ENCODE results near the gene ZC3HAV1L. TPM values are rescaled to one million over a fixed set of nuclear protein-coding genes. Genes with fewer than 3 reads are reported as not detected.
A peak's percentile ranks its signal among the peaks of the same experiment; 100 is the strongest.

ZC3HAV1L gene
- total and polyA plus RNA-seq, 2 experiments from 2014 or later, result 11.6 to 29.9 TPM

GRCh38 chr7:139075871-139076686, 40.2 kb upstream of the ZC3HAV1L start:
- 78% methylated on average over 11 of the region's 11 CpGs for WGBS (ENCODE audit: low lambda C conversion rate, missing lambda C conversion rate)

DNA sequence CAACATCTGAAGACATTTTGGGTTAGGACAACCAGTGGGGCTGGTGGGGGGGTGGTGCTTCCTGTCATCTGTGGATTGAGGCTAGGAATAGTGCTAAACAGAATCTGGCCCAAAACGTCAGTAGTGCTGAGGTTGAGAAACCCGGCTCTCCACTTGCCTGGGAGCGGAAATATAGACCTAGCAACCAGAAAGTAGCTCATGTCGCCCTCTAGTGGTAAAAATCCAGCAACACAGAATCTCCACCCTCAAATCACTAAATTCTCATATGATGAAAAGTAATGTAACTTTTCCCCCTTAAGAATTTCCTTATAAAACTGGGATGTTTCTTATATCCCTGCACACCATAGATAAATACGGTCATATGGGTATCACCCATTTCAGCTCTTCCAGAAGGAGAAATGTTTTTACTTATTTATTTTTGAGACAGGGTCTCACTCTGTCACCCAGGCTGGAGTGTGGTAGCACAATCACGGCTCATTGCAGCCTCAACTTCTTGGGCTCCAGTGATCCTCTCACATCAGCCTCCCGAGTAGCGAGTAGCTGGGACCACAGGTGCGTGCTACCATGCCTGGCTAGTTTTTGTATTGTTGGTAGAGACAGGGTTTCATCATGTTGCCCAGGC, 39.3 kb upstream of the ZC3HAV1L start:
- Histone ChIP-seq H3K27ac (no peak overlapping the region), H4K20me1 (ENCODE audit: insufficient read depth, poor library complexity, severe bottlenecking) (no peaks in the 10 kb centered on the region), H3K4me2 (no peak overlapping the region), H3K27me3 (no peaks in the 10 kb centered on the region), H3K4me1 (ENCODE audit: insufficient read depth) (no peaks in the 10 kb centered on the region), H3K4me3 (no peak overlapping the region), H3K36me3 (replicated peaks; ENCODE audit: insufficient read depth, low read depth) (no peaks in the 10 kb centered on the region), H3K9me3 (ENCODE audit: low read depth) (no peaks in the 10 kb centered on the region), H3K9me2 (replicated peaks; ENCODE audit: insufficient read depth) (no peaks in the 10 kb centered on the region), H3K79me2 (peaks cover 3% of the 10 kb centered on the region), H2AFZ (no peak overlapping the region)
- 41% methylated on average over 9 of the region's 9 CpGs for WGBS (ENCODE audit: low lambda C conversion rate, missing lambda C conversion rate)
- TF ChIP-seq CTCF (IDR thresholded peaks at IDR 0.05; ENCODE audit: poor library complexity) (peak; percentile 86), EZH2 (IDR thresholded peaks at IDR 0.05; ENCODE audit: borderline replicate concordance) (no peak)
- peak; percentile 86 for DNase-seq (ENCODE audit: low spot score)

More at GRCh38 chr7:139075871-139076686, 40.2 kb upstream of the ZC3HAV1L start:
- DNase-seq (ENCODE audit: low spot score), result no peak
- Histone ChIP-seq H3K79me2 (peaks cover 3% of the 10 kb centered on the region), H3K27me3 (no peaks in the 10 kb centered on the region), H3K9me2 (replicated peaks; ENCODE audit: insufficient read depth) (no peaks in the 10 kb centered on the region), H3K9me3 (ENCODE audit: low read depth) (no peaks in the 10 kb centered on the region), H3K4me2 (no peak overlapping the region), H3K36me3 (replicated peaks; ENCODE audit: insufficient read depth, low read depth) (no peaks in the 10 kb centered on the region), H3K27ac (no peak overlapping the region), H3K4me3 (no peak overlapping the region), H2AFZ (no peak overlapping the region), H3K4me1 (ENCODE audit: insufficient read depth) (no peaks in the 10 kb centered on the region), H4K20me1 (ENCODE audit: insufficient read depth, poor library complexity, severe bottlenecking) (no peaks in the 10 kb centered on the region)
- no peak for TF ChIP-seq CTCF (IDR thresholded peaks at IDR 0.05; ENCODE audit: poor library complexity)

DNA sequence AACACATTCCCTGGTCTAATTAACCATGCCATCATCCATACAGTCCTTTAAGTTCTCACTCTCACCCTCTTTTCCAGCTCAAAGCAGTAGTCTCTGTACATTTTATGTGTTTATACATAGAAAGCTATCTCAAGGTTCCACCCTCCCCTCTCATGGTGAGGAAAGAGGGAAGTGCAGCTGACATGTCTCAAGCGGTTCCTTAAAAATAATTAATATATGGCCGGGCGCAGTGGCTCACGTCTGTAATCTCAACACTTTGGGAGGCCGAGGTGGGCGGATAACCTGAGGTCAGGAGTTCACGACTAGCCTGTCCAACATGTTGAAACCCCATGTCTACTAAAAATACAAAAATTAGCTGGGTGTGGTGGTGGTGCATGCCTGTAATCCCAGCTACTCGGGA, 37.0 kb upstream of the ZC3HAV1L start:
- Histone ChIP-seq H3K4me3 (no peak overlapping the region), H3K4me2 (no peak overlapping the region), H3K79me2 (peaks cover 3% of the 10 kb centered on the region), H4K20me1 (ENCODE audit: insufficient read depth, poor library complexity, severe bottlenecking) (no peaks in the 10 kb centered on the region), H3K36me3 (replicated peaks; ENCODE audit: insufficient read depth, low read depth) (no peaks in the 10 kb centered on the region), H3K27me3 (no peaks in the 10 kb centered on the region), H2AFZ (no peak overlapping the region), H3K4me1 (ENCODE audit: insufficient read depth) (no peaks in the 10 kb centered on the region), H3K27ac (no peak overlapping the region), H3K9me3 (ENCODE audit: low read depth) (no peaks in the 10 kb centered on the region), H3K9me2 (replicated peaks; ENCODE audit: insufficient read depth) (no peaks in the 10 kb centered on the region)
- 94% methylated on average over 8 of the region's 8 CpGs for WGBS (ENCODE audit: low lambda C conversion rate, missing lambda C conversion rate)
- TF ChIP-seq EZH2phosphoT487 (IDR thresholded peaks at IDR 0.05; ENCODE audit: low read depth, severe bottlenecking, unreplicated experiment) (no peak), EZH2 (IDR thresholded peaks at IDR 0.05; ENCODE audit: borderline replicate concordance) (no peak), CTCF (IDR thresholded peaks at IDR 0.05; ENCODE audit: poor library complexity) (no peak)
- no peak for DNase-seq (ENCODE audit: low spot score)
